ENCODE data around the gene PRDM16.

DNA sequence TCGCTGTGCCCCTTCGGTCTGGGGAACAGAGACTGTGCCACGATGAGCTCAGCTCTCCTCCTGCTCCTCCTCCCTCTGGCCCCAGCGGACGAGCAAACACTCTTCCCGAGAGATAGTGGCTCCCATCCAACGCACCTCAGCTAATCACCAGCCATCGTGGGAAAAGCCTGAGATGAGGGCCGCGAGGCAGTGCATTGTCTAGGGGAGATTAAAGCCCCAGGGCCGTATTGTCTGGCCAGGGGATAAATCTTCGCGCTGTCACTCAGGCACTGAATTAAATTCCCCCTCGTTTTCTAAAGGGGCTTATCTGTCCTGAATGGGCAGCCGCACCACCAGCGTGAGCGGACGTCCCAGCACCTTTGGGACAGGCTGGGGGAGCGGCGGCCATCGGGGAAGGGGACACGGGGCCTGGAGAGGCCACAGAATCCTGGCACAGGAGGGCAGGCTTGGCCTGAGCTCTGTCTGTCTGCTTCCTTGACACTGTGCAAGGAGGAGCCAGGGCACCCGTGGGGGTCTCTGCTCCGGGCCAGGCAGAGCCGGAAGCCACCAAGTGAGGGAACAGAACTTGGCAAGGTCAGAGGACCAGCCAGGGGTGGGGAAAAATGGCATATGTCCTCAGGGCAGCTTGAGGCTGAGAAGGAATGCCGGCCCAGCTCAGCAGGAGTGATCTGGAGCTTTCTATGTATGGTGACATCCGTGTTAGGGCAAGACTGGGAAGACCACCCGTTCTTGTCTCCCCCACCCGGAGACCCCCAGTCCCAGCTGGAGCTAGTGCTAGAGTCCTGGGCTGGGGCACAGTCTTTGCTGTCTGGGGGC lies 32.3 kb downstream of the PRDM16 start:
- TF ChIP-seq, protein P1, sequence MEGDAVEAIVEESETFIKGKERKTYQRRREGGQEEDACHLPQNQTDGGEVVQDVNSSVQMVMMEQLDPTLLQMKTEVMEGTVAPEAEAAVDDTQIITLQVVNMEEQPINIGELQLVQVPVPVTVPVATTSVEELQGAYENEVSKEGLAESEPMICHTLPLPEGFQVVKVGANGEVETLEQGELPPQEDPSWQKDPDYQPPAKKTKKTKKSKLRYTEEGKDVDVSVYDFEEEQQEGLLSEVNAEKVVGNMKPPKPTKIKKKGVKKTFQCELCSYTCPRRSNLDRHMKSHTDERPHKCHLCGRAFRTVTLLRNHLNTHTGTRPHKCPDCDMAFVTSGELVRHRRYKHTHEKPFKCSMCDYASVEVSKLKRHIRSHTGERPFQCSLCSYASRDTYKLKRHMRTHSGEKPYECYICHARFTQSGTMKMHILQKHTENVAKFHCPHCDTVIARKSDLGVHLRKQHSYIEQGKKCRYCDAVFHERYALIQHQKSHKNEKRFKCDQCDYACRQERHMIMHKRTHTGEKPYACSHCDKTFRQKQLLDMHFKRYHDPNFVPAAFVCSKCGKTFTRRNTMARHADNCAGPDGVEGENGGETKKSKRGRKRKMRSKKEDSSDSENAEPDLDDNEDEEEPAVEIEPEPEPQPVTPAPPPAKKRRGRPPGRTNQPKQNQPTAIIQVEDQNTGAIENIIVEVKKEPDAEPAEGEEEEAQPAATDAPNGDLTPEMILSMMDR (IDR thresholded peaks at IDR 0.05; ENCODE audit: low read length): no peak
- no peak for TF ChIP-seq EZH2 (IDR thresholded peaks at IDR 0.05; ENCODE audit: borderline replicate concordance, low read length)

All from OCI-LY1 (cell line).